GM19468 (cell line): ENCODE data around the gene SLC12A4.
"Not testable (repeated sequence)": the region's sequence is repeated elsewhere in the genome, so short reads cannot be mapped to it uniquely, and the experiment has no call there.

Experiments used
- ATAC-seq: cut with Tn5 transposase; IDR thresholded peaks from one replicate; pipeline ENCODE4 v1.9.1; 2021; ENCODE audit warnings: mild to moderate bottlenecking, moderate library complexity, moderate number of reproducible peaks; ENCODE audit not compliant: unreplicated experiment; ENCODE audit errors: extremely low read depth

SLC12A4 gene

DNA sequence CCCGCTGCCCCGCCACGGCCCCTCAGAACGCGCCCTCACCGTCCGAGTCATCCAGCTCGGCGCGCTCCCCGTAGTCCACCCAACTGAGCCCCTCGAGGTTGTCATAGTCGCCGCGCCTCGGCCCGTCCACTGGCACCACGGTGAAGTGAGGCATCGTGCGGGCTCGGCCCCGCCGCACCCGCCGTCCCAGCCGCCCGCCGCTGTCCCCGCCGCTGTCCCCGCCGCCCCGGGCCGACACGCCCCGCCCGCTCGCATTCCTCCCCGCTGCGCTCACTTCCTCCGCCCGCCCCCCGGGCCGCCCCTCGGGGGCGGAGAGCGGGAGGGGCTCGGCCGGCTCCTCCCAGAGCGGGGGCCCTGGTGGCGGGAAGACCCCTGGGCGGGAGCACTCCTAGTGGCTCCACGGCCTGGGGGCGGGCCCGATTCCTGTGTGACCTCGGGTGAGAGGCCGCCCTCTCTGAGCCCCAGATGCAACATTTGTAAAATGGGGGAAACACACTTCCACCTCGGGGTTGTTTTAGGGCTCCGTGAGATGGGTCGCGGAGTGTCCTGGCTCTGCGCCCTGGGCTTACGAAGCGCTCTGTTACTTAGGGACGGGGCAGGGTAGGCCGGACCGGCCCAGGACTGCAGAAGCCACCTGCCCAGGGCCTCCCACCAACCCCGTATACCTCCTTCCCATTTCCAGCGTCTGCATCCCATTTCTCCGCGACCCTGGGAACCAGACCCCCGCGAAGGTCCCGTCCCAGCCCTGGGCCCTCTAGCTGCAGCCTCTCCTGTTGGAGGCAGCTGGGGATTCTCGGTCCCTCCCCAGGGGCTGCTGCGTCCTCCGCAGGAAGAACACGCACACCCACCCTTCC lies at the start of gene SLC12A4:
SLC12A4 (minus strand) TSS at position 238 of the 854 bp plus-strand sequence; CDS start at position 154, 84 bp downstream.
- peak; percentile 43 for ATAC-seq

DNA sequence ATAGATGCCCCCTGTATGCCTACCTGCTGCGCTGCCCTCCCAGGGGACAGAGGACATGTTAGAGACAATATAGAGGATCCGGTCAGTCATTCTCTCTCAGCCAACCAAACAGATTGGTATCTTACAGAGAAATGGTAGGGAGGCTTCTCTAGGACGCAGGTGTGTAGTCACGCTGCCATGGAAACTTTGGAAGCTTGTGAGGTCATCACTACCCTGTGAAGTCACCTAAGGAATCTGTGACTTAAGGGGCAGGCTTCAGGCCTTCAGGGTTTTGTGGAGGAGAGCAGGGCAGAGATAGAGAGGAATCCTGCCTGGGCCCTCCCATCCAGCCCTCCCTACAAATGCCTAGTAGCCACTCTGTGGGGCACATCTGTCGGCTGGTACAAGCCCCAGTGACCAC lies 47.2 kb upstream of the SLC12A4 start, which contains the start of gene DPEP2NB:
DPEP2NB (minus strand) TSS at position 231 of the 400 bp plus-strand sequence; CDS start at position 90, 141 bp downstream.
- ATAC-seq = no peak

DNA sequence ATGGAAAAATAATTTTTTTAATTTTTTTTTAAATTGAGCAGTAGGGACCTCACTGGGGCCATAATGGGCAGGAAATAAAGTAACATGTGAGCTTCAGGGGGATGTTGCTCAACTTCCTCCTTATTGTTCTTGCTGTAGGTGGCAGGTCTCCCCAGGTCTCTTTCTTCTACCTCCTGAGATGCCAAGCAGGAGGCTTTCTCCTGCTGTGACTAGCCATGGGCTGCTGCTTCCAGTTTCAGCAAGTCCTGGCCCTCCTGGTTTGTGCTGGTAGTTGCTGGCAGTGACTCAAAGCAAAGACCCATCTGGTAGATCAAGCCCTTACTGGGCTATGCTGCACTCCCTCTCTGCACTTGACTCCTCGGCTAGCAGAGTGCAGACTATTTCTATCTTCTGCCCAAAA lies 45.0 kb upstream of the SLC12A4 start:
- ATAC-seq = no peak

DNA sequence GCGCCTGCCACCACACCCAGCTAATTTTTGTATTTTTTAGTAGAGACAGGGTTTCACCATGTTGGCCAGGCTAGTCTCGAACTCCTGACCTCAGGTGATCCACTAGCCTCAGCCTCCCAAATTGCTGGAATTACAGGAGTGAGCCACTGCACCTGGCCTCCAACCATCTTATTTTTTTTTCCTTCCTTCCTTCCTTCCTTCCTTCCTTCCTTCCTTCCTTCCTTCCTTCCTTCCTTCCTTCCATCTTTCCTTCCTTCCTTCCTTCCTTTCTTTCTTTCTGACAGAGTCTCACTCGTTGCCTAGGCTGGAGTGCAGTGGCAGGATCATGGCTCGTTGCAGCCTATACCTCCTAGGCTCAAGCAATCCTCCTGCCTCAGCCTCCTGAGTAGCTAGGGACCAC lies 41.4 kb upstream of the SLC12A4 start:
- not testable (repeated sequence) for ATAC-seq

DNA sequence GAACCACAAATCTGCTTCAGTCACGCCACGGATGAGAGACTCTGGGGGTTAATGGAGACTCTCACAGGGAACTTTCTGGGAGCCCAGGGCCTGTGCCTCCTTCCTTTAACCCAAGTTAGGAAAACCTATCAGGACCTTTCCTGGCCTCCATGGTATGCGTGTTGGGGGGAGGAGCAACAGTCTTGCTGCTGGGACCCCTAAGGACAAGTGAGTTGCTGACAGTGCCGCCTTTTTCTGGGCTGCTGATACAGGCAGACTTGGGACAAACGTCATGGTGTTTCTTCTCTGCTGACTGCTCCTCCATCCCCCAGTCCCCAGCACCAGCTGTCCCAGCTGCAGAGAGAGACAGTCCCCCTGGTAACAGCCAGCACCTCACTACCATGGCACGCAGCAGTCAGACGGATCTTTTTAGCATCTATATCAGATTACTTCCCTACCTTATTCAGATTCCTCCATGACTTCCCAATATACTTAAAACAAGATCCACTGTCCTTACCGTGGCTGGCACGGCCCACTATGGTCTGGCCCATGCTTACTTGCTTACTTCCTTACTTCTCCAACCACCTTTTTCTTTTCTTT lies 40.8 kb upstream of the SLC12A4 start:
- no peak for ATAC-seq

DNA sequence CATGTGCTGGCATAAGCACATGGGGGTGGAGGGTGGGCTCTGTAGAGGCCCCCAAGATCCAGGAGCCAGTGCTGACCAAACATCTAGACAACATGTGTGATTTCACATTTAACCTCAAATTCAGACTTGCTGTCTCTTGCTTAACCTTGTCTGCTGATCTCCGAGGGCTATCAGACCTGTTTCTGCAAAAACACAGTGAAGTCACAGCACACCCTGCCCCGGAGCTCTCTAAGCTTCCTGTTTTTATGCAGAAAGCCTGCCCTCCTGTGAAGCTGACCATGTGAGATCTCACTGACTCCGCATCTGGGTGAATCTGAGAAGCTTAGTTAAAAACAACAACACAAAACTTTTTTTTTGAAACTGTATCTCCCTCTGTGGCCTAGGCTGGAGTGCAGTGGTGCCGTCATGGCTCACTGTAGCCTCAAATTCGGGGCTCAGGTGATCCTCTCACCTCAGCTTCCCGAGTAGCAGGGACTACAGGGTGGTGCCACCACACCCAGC lies 37.4 kb upstream of the SLC12A4 start:
- ATAC-seq = no peak

DNA sequence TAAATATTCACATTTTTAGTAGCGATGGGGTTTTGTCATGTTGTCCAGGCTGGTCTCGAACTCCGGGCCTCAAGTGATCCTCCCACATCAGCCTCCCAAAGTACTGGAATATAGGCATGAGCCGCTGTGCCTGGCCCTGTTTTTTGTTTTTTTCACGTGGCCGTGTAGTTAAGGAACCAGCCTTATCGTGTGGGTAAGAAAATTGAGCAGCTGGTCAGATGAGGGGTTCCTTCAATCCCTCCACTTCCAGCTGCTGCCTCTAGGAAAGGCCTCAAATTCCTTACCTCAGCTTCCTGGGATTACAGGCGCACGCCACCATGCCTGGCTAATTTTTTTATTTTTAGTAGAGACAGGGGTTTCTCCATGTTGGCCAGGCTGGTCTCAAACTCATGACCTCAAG lies 36.8 kb upstream of the SLC12A4 start:
- ATAC-seq = no peak

DNA sequence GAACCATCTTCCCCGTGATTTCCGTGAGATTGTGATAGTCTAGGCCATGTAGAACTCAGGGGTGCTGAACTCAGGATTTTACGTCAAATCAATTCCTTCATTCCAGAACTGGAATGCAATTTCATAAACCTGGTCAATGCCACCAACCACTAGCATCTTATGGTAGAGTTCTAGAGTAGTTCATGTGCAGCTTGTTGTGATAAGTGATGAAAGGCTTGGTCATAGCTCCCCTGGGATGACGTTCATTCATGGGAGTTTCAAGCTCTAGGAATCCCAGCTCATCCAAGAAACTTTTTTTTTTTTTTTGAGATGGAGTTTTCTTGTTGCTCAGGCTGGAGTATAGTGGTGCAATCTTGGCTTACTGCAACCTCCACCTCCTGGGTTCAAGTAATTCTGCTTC lies 34.6 kb upstream of the SLC12A4 start:
- ATAC-seq = no peak

DNA sequence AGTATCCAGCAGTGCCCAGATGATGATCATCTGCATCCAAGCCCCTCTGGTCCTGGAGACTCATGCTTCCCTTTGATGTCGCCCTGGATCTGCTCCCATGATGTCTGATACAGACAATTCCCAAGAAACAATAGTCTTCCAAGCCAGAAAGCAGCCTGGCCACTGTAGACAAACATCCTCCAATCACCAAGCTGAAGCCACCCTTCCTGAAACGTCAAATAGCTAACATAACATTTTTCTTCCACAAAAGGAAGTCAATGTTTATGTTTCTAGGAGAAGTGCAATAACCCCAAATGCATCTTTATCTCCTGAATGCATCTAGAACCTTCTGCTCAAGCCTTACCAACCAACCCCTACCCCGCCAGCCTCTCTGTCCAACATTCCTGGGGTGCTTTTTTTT lies 32.0 kb upstream of the SLC12A4 start:
- ATAC-seq = no peak

DNA sequence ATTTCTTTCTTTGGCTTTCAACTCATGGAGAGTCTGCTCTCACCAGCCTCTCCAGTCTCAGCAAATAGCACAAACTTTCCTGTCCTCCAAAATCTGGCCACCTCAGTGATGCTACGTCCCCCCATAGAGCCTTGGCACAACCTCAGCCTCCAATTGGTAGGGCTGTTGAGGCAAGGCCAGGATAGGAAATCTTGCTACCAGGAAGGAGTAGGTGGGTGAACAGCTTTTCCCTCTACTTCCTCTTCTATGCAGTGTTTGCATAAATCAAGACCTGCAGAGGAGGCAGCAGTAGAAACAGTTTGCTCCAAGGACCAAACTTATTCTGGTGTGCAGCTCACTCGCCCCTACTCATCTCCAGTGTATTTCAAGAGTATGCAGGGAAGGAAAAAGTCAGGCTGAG lies 31.5 kb upstream of the SLC12A4 start:
- ATAC-seq = no peak

DNA sequence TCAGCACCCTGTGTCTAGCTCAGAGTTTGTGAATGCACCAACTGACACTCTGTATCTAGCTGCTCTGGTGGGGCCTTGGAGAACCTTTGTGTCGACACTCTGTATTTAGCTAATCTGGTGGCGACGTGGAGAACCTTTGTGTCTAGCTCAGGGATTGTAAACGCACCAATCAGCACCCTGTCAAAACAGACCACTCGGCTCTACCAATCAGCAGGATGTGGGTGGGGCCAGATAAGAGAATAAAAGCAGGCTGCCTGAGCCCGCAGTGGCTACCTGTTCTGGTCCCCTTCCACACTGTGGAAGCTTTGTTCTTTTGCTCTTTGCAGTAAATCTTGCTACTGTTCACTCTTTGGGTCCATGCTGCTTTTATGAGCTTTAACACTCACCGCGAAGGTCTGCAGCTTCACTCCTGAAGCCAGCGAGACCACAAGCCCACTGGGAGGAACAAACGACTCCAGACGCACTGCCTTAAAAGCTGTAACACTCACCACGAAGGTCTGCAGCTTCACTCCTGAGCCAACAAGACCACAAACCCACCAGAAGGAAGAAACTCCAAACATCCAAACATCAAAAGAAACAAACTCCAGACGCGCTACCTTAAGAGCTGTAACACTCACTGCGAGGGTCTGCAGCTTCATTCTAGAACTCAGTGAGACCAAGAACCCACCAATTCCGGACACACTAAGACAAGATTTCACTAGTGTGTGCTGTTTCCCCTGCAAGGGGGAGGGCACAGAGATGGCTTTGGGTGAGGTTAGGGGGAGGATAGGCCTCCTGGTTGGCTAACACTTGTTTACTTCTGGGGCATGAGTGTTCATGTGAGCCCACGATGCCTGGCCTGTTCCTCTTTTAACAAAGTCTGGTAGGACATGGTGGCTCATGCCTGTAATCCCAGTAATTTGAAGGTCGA lies 30.6 kb upstream of the SLC12A4 start, which contains the start of gene DPEP2:
DPEP2 (minus strand) TSS at position 706 of the 910 bp plus-strand sequence. CDS start 6,272 bp downstream, outside the sequence.
- not testable (repeated sequence) for ATAC-seq

DNA sequence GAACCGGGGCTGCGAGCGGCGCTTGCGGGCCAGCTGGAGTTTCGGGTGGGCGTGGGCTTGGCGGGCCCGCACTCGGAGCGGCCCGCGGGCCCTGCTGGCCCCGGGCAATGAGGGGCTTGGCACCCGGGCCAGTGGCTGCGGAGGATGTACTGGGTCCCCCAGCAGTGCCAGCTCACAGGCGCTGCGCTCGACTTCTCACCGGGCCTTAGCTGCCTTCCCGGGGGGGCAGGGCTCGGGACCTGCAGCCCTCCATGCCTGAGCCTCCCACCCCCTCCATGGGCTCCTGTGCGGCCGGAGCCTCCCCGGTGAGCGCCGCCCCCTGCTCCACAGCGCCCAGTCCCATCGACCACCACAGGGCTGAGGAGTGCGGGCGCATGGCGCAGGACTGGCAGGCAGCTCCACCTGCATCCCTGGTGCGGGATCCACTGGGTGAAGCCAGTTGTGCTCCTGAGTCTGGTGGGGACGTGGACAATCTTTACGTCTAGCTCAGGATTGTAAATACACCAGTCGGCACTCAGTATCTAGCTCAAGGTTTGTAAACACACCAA lies 29.9 kb upstream of the SLC12A4 start:
- not testable (repeated sequence) for ATAC-seq

DNA sequence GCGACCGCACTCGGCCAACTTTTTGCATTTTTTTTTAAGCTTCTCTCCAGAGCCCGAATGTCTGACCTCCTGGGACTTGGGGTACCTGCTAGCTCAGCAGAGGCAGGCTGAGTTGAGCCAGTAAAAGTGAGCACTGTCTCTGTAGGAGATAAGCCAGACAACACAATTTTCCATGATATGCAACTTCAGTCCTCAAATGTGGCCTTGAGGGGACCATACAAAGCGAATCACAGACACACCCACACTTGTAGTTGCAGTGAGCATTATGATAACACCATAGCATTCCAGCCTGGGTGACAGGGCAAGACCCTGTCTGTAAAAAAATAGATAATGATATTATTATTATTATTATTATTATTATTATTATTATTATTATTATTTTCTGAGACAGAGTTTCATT lies 28.2 kb upstream of the SLC12A4 start:
- no peak for ATAC-seq

DNA sequence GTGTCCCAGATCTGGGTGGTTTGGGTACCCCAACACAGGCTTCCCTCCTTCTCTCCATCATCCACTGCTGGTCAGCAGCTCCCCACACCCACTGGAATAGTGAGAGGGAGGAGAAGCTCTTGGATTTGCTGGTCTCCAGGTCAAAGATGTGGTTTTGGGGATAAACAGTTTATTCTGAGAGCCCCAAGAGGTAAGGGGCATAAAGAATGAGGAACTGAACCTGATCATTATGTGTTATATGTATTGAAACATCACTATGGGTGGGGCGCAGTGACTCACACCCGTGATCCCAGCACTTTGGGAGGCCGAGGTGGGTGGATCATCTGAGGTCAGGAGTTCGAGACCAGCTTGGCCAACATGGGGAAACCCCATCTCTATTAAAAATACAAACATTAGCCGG lies 27.0 kb upstream of the SLC12A4 start:
- no peak for ATAC-seq

DNA sequence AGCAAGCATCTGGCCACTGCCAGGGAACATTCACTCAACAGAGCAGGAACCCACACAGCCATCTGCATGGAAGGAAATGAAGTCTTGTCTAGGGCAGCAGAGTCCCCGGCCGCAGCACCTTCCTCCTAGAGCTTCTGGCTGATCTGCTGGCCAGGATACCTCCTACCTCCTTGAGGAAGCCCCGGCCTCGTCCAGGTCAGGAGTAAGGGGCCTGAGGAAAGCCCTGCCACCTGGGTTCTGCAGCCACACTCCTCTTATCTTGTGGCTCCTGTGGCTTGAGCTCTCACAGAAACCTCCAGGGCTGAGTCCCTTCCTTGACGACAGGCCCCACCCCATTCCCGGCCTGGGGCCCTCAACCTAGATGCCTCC lies 25.6 kb upstream of the SLC12A4 start:
- not testable (repeated sequence) for ATAC-seq

DNA sequence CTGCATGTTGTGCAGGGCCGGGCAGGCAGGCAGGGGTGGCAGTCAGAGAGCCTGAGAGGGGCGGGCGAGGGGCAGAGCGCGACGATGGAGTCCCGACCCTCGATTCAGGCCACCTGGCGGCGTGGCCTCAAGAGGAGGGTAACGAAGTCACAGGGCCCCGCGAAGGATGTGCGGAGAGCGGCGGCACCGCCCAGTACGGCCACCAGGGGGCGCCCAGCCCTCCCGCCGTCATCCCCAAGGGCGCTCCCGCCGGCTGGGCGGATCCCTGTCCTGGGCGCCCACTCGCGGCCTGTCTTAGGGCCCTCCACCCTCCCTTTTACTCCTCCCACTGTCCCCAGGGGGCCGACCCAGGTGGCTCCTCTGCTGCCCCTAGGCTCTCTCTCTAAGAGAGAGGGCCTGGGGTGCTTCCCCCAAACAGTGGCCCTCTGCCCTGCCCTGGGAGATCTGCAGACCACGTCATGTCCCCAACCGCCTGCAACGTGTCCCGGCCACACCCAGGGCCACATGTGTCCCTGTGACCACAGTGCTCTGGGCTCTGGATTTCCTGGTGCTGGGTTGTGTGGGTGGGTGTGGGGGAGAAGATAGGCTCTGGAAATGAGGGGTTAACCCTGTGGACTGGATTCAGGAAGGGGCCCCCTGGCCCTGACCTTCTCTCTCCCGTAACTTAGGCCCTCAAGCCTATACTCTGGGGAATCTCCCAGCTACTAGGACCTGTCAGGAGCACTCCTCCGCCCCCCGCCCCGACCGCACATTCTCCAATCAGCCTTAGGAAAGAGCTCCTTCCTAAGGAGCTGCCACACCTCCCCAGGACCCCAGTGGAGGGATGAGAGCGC lies 25.0 kb upstream of the SLC12A4 start:
- ATAC-seq = peak; percentile 38

DNA sequence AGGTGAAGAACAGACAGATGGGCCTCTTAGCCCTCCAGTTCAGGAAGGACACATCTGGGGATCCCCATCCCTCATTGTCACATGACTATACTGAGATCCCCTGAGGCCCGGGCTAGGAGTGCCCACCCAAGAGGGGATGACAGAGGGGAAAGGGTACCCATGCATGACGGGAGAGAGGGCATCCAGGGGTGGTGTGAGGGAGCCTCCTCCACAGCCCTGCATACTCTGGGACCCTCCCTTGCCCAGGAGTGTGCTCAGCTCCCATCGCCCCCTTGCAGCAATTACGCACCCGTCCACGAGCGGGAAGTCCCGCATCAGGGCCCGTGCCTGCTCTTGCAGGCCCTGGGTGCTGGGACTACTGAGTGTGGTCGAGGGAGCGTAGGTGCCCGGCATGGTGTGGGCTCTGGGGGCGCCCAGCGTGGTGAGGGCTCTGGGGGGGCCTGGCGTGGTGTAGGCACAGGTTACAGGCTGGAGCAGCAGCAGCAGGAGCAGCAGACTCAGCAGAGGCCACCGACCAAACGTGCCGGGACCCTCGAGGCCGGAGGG lies 24.3 kb upstream of the SLC12A4 start:
- ATAC-seq = no peak

DNA sequence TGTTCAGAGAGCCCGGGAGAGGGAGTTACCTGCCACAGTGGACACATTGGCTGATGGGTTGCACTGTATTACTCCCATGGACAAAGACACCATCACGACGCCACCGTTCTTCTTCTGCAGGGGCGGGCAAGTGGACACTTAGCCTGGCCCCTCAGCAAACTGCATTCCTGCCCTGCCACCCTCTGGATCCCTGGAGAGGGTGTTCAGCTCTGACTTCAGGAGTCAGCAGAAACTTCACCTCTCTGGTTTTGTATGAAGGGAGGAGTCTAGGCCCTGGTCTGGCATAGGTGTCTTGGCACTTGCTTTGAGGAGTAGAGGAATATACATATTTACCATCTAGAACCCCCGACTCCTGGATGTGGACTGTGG lies 21.6 kb upstream of the SLC12A4 start:
- ATAC-seq = no peak
